Effector memory CD4-positive, alpha-beta T cell (primary cell): ENCODE measurements around the gene OR2C3.

Source experiments
- DNase-seq, 3 donors: peaks; one replicate each; pipeline ENCODE4 v3.0.0-alpha.2; 2020
- H3K27ac ChIP-seq: 2 replicates; pipeline ENCODE4 v1.7.0; 2013; ENCODE audit warnings: mild to moderate bottlenecking, low read length, moderate library complexity; ENCODE audit not compliant: insufficient read depth, poor library complexity, severe bottlenecking
- H3K27me3 ChIP-seq: replicated peaks from 2 replicates; pipeline ENCODE4 v1.7.0; 2013; ENCODE audit warnings: mild to moderate bottlenecking, low read length; ENCODE audit not compliant: insufficient read depth, control insufficient read depth, poor library complexity, severe bottlenecking
- H3K36me3 ChIP-seq: 2 replicates; pipeline ENCODE4 v1.7.0; 2013; ENCODE audit warnings: mild to moderate bottlenecking, low read length, moderate library complexity; ENCODE audit not compliant: control insufficient read depth, insufficient read depth
- H3K4me1 ChIP-seq: 2 replicates; pipeline ENCODE4 v1.7.0; 2013; ENCODE audit warnings: low read length, mild to moderate bottlenecking; ENCODE audit not compliant: control insufficient read depth, insufficient read depth, poor library complexity, severe bottlenecking
- H3K4me3 ChIP-seq: 2 replicates; pipeline ENCODE4 v1.7.0; 2013; ENCODE audit warnings: low read length, low read depth, mild to moderate bottlenecking; ENCODE audit not compliant: insufficient read depth, poor library complexity, severe bottlenecking
- H3K9me3 ChIP-seq: 2 replicates; pipeline ENCODE4 v1.7.0; 2013; ENCODE audit warnings: mild to moderate bottlenecking, low read length, moderate library complexity; ENCODE audit not compliant: control insufficient read depth
- total RNA-seq, 3 donors: gene quantifications; one replicate each; lab custom pipeline; 2026; lab: John Stamatoyannopoulos, UW

The OR2C3 gene
- 0 reads per million in 3 donors for total RNA-seq

GRCh38 chr1:247536340-247536739, at the start of gene OR2C3:
TSS of gene OR2C3 (minus strand) at chr1:247536440. CDS start at chr1:247532511, 3,929 bp downstream.
- no peaks in the 10 kb centered on the region for H3K4me1 ChIP-seq
- no peak within 1 kb of the TSS for H3K4me3 ChIP-seq
- H3K27me3 ChIP-seq, result no peaks in the 10 kb centered on the region
- H3K9me3 ChIP-seq, result no peaks in the 10 kb centered on the region
- no peaks in the 10 kb centered on the region for H3K36me3 ChIP-seq
- H3K27ac ChIP-seq, result no peak within 1 kb of the TSS
- DNase-seq, result no peak

- H3K27me3 ChIP-seq, result no peaks in the 10 kb centered on the region
- H3K4me3 ChIP-seq, result no peak overlapping the region
- no peak for DNase-seq
- H3K27ac ChIP-seq, result no peak overlapping the region
- H3K36me3 ChIP-seq, result no peaks in the 10 kb centered on the region
- H3K9me3 ChIP-seq, result no peaks in the 10 kb centered on the region
- H3K4me1 ChIP-seq, result no peaks in the 10 kb centered on the region
Measured at GRCh38 chr1:247578946-247579460, 42.8 kb upstream of the OR2C3 start.

- Histone ChIP-seq H3K27me3 (no peaks in the 10 kb centered on the region), H3K27ac (no peak overlapping the region), H3K4me3 (no peak overlapping the region), H3K9me3 (no peaks in the 10 kb centered on the region), H3K36me3 (no peaks in the 10 kb centered on the region), H3K4me1 (no peaks in the 10 kb centered on the region)
- no peak for DNase-seq
Measured at GRCh38 chr1:247576514-247576913, 40.3 kb upstream of the OR2C3 start.

GRCh38 chr1:247574664-247575063, 38.4 kb upstream of the OR2C3 start:
- Histone ChIP-seq H3K4me1 (no peaks in the 10 kb centered on the region), H3K4me3 (no peak overlapping the region), H3K27ac (no peak overlapping the region), H3K36me3 (no peaks in the 10 kb centered on the region), H3K9me3 (no peaks in the 10 kb centered on the region), H3K27me3 (no peaks in the 10 kb centered on the region)
- no peak for DNase-seq

- Histone ChIP-seq H3K4me3 (no peak overlapping the region), H3K27ac (no peak overlapping the region), H3K4me1 (no peaks in the 10 kb centered on the region), H3K9me3 (no peaks in the 10 kb centered on the region), H3K36me3 (no peaks in the 10 kb centered on the region), H3K27me3 (no peaks in the 10 kb centered on the region)
- no peak for DNase-seq
Measured at GRCh38 chr1:247574236-247574635, 38.0 kb upstream of the OR2C3 start.

- Histone ChIP-seq H3K36me3 (no peaks in the 10 kb centered on the region), H3K4me1 (no peaks in the 10 kb centered on the region), H3K27ac (no peak overlapping the region), H3K4me3 (no peak overlapping the region), H3K27me3 (no peaks in the 10 kb centered on the region), H3K9me3 (no peaks in the 10 kb centered on the region)
- no peak for DNase-seq
Measured at GRCh38 chr1:247562198-247562597, 26.0 kb upstream of the OR2C3 start.

- no peaks in the 10 kb centered on the region for H3K9me3 ChIP-seq
- H3K27ac ChIP-seq, result no peak overlapping the region
- no peak for DNase-seq
- H3K4me3 ChIP-seq, result no peak overlapping the region
- no peaks in the 10 kb centered on the region for H3K4me1 ChIP-seq
- H3K36me3 ChIP-seq, result no peaks in the 10 kb centered on the region
- no peaks in the 10 kb centered on the region for H3K27me3 ChIP-seq
Measured at GRCh38 chr1:247561711-247562110, 25.5 kb upstream of the OR2C3 start.

- Histone ChIP-seq H3K36me3 (no peaks in the 10 kb centered on the region), H3K4me3 (no peak overlapping the region), H3K27ac (no peak overlapping the region), H3K27me3 (no peaks in the 10 kb centered on the region), H3K9me3 (no peaks in the 10 kb centered on the region), H3K4me1 (no peaks in the 10 kb centered on the region)
- no peak for DNase-seq
Measured at GRCh38 chr1:247557926-247558674, 21.9 kb upstream of the OR2C3 start.

GRCh38 chr1:247552231-247552630, 16.0 kb upstream of the OR2C3 start:
- no peak overlapping the region for H3K4me3 ChIP-seq
- H3K9me3 ChIP-seq, result no peaks in the 10 kb centered on the region
- H3K27me3 ChIP-seq, result no peaks in the 10 kb centered on the region
- H3K4me1 ChIP-seq, result no peaks in the 10 kb centered on the region
- H3K27ac ChIP-seq, result no peak overlapping the region
- no peaks in the 10 kb centered on the region for H3K36me3 ChIP-seq
- no peak for DNase-seq

- no peak for DNase-seq
- no peak overlapping the region for H3K4me3 ChIP-seq
- H3K9me3 ChIP-seq, result no peaks in the 10 kb centered on the region
- H3K27ac ChIP-seq, result no peak overlapping the region
- H3K4me1 ChIP-seq, result no peaks in the 10 kb centered on the region
- H3K36me3 ChIP-seq, result no peaks in the 10 kb centered on the region
- no peaks in the 10 kb centered on the region for H3K27me3 ChIP-seq
Measured at GRCh38 chr1:247551721-247552120, 15.5 kb upstream of the OR2C3 start.
